ENCODE results near the gene CRYGN.

CRYGN gene

GRCh38 chr7:151447312-151447711 lies 7.4 kb upstream of the CRYGN start:
- Histone ChIP-seq H3K9me3 (ENCODE audit: insufficient read depth, low read depth, low read length) (no peaks in the 10 kb centered on the region), H4K20me1 (ENCODE audit: insufficient read depth, low read length, poor library complexity, severe bottlenecking) (no peaks in the 10 kb centered on the region), H3K4me2 (ENCODE audit: low read depth, low read length, poor library complexity, severe bottlenecking) (no peak overlapping the region), H3K79me2 (ENCODE audit: insufficient read depth, low read length) (no peaks in the 10 kb centered on the region), H3K9ac (ENCODE audit: low read depth, low read length, poor library complexity, severe bottlenecking) (no peak overlapping the region), H3K4me1 (ENCODE audit: insufficient read depth, low read length, poor library complexity, severe bottlenecking) (peaks cover 3% of the 10 kb centered on the region), H3K36me3 (ENCODE audit: insufficient read depth, low read length) (no peaks in the 10 kb centered on the region), H3K4me3 (ENCODE audit: low read length, poor library complexity, severe bottlenecking) (no peak overlapping the region), H3F3A (ENCODE audit: low read depth) (no peaks in the 10 kb centered on the region), H3K27me3 (ENCODE audit: insufficient read depth, low read length, poor library complexity, severe bottlenecking) (no peaks in the 10 kb centered on the region), H3K9me2 (replicated peaks; ENCODE audit: low read depth, low read length) (no peaks in the 10 kb centered on the region), H2AFZ (ENCODE audit: low read length) (no peak overlapping the region)
- TF ChIP-seq CTCF (conservative IDR thresholded peaks at IDR 0.05; ENCODE audit: low read length) (no peak), EZH2phosphoT487 (IDR thresholded peaks at IDR 0.05; ENCODE audit: borderline replicate concordance) (no peak)

- TF ChIP-seq EZH2phosphoT487 (IDR thresholded peaks at IDR 0.05; ENCODE audit: borderline replicate concordance), result no peak
- TF ChIP-seq CTCF (conservative IDR thresholded peaks at IDR 0.05; ENCODE audit: low read length), result no peak
Observed at GRCh38 chr7:151446412-151446811, 6.5 kb upstream of the CRYGN start.

GRCh38 chr7:151444632-151445031 lies 4.7 kb upstream of the CRYGN start:
- H4K20me1 ChIP-seq (ENCODE audit: insufficient read depth, low read length, poor library complexity, severe bottlenecking), result no peaks in the 10 kb centered on the region
- H3K4me2 ChIP-seq (ENCODE audit: low read depth, low read length, poor library complexity, severe bottlenecking), result no peak overlapping the region
- H2AFZ ChIP-seq (ENCODE audit: low read length), result no peak overlapping the region
- no peaks in the 10 kb centered on the region for H3K36me3 ChIP-seq (ENCODE audit: insufficient read depth, low read length)
- TF ChIP-seq EZH2phosphoT487 (IDR thresholded peaks at IDR 0.05; ENCODE audit: borderline replicate concordance) (no peak), CTCF (conservative IDR thresholded peaks at IDR 0.05; ENCODE audit: low read length) (no peak)
- H3F3A ChIP-seq (ENCODE audit: low read depth), result no peaks in the 10 kb centered on the region
- no peak overlapping the region for H3K9ac ChIP-seq (ENCODE audit: low read depth, low read length, poor library complexity, severe bottlenecking)
- no peak overlapping the region for H3K4me3 ChIP-seq (ENCODE audit: low read length, poor library complexity, severe bottlenecking)
- H3K9me2 ChIP-seq (replicated peaks; ENCODE audit: low read depth, low read length), result no peaks in the 10 kb centered on the region
- peaks cover 16% of the 10 kb centered on the region for H3K4me1 ChIP-seq (ENCODE audit: insufficient read depth, low read length, poor library complexity, severe bottlenecking)
- H3K79me2 ChIP-seq (ENCODE audit: insufficient read depth, low read length), result no peaks in the 10 kb centered on the region
- H3K27me3 ChIP-seq (ENCODE audit: insufficient read depth, low read length, poor library complexity, severe bottlenecking), result no peaks in the 10 kb centered on the region
- no peaks in the 10 kb centered on the region for H3K9me3 ChIP-seq (ENCODE audit: insufficient read depth, low read depth, low read length)

More at GRCh38 chr7:151446412-151446811, 6.5 kb upstream of the CRYGN start:
- H4K20me1 ChIP-seq (ENCODE audit: insufficient read depth, low read length, poor library complexity, severe bottlenecking), result no peaks in the 10 kb centered on the region
- H3K36me3 ChIP-seq (ENCODE audit: insufficient read depth, low read length), result no peaks in the 10 kb centered on the region
- no peak overlapping the region for H2AFZ ChIP-seq (ENCODE audit: low read length)
- H3K79me2 ChIP-seq (ENCODE audit: insufficient read depth, low read length), result no peaks in the 10 kb centered on the region
- no peak overlapping the region for H3K4me2 ChIP-seq (ENCODE audit: low read depth, low read length, poor library complexity, severe bottlenecking)
- no peaks in the 10 kb centered on the region for H3F3A ChIP-seq (ENCODE audit: low read depth)
- peaks cover 6% of the 10 kb centered on the region for H3K4me1 ChIP-seq (ENCODE audit: insufficient read depth, low read length, poor library complexity, severe bottlenecking)
- no peak overlapping the region for H3K4me3 ChIP-seq (ENCODE audit: low read length, poor library complexity, severe bottlenecking)
- H3K9ac ChIP-seq (ENCODE audit: low read depth, low read length, poor library complexity, severe bottlenecking), result no peak overlapping the region
- H3K9me2 ChIP-seq (replicated peaks; ENCODE audit: low read depth, low read length), result no peaks in the 10 kb centered on the region
- no peaks in the 10 kb centered on the region for H3K27me3 ChIP-seq (ENCODE audit: insufficient read depth, low read length, poor library complexity, severe bottlenecking)
- H3K9me3 ChIP-seq (ENCODE audit: insufficient read depth, low read depth, low read length), result no peaks in the 10 kb centered on the region

Data from Loucy (cell line).